Brain pericyte (primary cell): ENCODE results near the gene OLIG3.

Source experiments
- DNase-seq: peaks from one replicate; pipeline ENCODE4 v3.0.0-alpha.2; 2012; ENCODE audit warnings: low read depth, low spot score

Gene OLIG3

GRCh38 chr6:137494281-137494987 is at the start of gene OLIG3:
OLIG3 (minus strand) TSS chr6:137494394; CDS start chr6:137494170, 224 bp downstream.
- DNase-seq = no peak

- no peak for DNase-seq
Measured at GRCh38 chr6:137543114-137543513, 48.9 kb upstream of the OLIG3 start.

- no peak for DNase-seq
Measured at GRCh38 chr6:137542713-137543112, 48.5 kb upstream of the OLIG3 start.

GRCh38 chr6:137541534-137542063 is 47.4 kb upstream of the OLIG3 start:
- no peak for DNase-seq

GRCh38 chr6:137536104-137536773 is 42.0 kb upstream of the OLIG3 start:
- DNase-seq = no peak

- DNase-seq = no peak
Measured at GRCh38 chr6:137531376-137532092, 37.3 kb upstream of the OLIG3 start.

- no peak for DNase-seq
Measured at GRCh38 chr6:137530404-137530803, 36.2 kb upstream of the OLIG3 start.

GRCh38 chr6:137522831-137523230 is 28.6 kb upstream of the OLIG3 start:
- no peak for DNase-seq

GRCh38 chr6:137522198-137522798 is 28.1 kb upstream of the OLIG3 start:
- no peak for DNase-seq

GRCh38 chr6:137520520-137520919 is 26.3 kb upstream of the OLIG3 start:
- DNase-seq = no peak

- no peak for DNase-seq
Measured at GRCh38 chr6:137519629-137520176, 25.5 kb upstream of the OLIG3 start.

GRCh38 chr6:137518386-137518983 is 24.3 kb upstream of the OLIG3 start:
- no peak for DNase-seq

GRCh38 chr6:137514418-137514817 is 20.2 kb upstream of the OLIG3 start:
- DNase-seq = no peak

- DNase-seq = no peak
Measured at GRCh38 chr6:137512757-137513605, 18.8 kb upstream of the OLIG3 start.

- DNase-seq = no peak
Measured at GRCh38 chr6:137510923-137511322, 16.7 kb upstream of the OLIG3 start.

- DNase-seq = no peak
Measured at GRCh38 chr6:137498481-137499190, 4.4 kb upstream of the OLIG3 start.

GRCh38 chr6:137497721-137498463 is 3.7 kb upstream of the OLIG3 start:
- no peak for DNase-seq

- DNase-seq = no peak
Measured at GRCh38 chr6:137496909-137497720, 2.9 kb upstream of the OLIG3 start.
